Hematopoietic multipotent progenitor cell treated with erythropoietin and hydrocortisone succinate and interleukin-3 and kit ligand, for 8 days (in vitro differentiated cells): ENCODE measurements around the gene PUS3.
A peak's percentile ranks its signal among the peaks of the same experiment; 100 is the strongest.

Experiments used
- DNase-seq: peaks from one replicate; pipeline ENCODE4 v3.0.0-alpha.2; 2015

Gene PUS3

GRCh38 chr11:125902927-125903710, at the start of gene PUS3:
TSS of gene PUS3 (minus strand) at chr11:125903206. CDS start at chr11:125896284, 6,922 bp downstream.
- peak; percentile 89 for DNase-seq

- no peak for DNase-seq
These were observed 49.6 kb upstream of the PUS3 start for GRCh38 chr11:125952559-125952958.

- DNase-seq, result no peak
These were observed 48.7 kb upstream of the PUS3 start for GRCh38 chr11:125951731-125952130.

- DNase-seq, result no peak
These were observed 48.0 kb upstream of the PUS3 start for GRCh38 chr11:125950696-125951651.

GRCh38 chr11:125950178-125950490, 47.1 kb upstream of the PUS3 start:
- DNase-seq, result no peak

GRCh38 chr11:125949271-125950177, 46.5 kb upstream of the PUS3 start:
- DNase-seq, result no peak

- DNase-seq, result no peak
These were observed 45.5 kb upstream of the PUS3 start for GRCh38 chr11:125948278-125949051.

GRCh38 chr11:125947419-125948277, 44.6 kb upstream of the PUS3 start:
- DNase-seq, result no peak

- DNase-seq, result no peak
These were observed 43.9 kb upstream of the PUS3 start for GRCh38 chr11:125946712-125947418.

GRCh38 chr11:125945797-125946520, 43.0 kb upstream of the PUS3 start, which contains the start of gene VSIG10L2:
TSS of gene VSIG10L2 (plus strand) at chr11:125946044. CDS start at chr11:125946056, 12 bp downstream.
- DNase-seq, result no peak

GRCh38 chr11:125945011-125945796, 42.2 kb upstream of the PUS3 start:
- DNase-seq, result no peak

- no peak for DNase-seq
These were observed 41.5 kb upstream of the PUS3 start for GRCh38 chr11:125944350-125945010.

GRCh38 chr11:125943661-125944349, 40.8 kb upstream of the PUS3 start:
- DNase-seq, result no peak

GRCh38 chr11:125942771-125943428, 39.9 kb upstream of the PUS3 start:
- DNase-seq, result no peak

- DNase-seq, result peak; percentile 19
These were observed 38.9 kb upstream of the PUS3 start for GRCh38 chr11:125941619-125942611.

- DNase-seq, result no peak
These were observed 38.2 kb upstream of the PUS3 start for GRCh38 chr11:125941267-125941618.
